ENCODE results near the gene CHCHD6. TPM values are rescaled to one million over a fixed set of nuclear protein-coding genes. Genes with fewer than 3 reads are reported as not detected.

The CHCHD6 gene
- total RNA-seq, 4 donors from 2014 or later = 6.4 to 14.2 (median 10.3) TPM; not detected in 1

DNA sequence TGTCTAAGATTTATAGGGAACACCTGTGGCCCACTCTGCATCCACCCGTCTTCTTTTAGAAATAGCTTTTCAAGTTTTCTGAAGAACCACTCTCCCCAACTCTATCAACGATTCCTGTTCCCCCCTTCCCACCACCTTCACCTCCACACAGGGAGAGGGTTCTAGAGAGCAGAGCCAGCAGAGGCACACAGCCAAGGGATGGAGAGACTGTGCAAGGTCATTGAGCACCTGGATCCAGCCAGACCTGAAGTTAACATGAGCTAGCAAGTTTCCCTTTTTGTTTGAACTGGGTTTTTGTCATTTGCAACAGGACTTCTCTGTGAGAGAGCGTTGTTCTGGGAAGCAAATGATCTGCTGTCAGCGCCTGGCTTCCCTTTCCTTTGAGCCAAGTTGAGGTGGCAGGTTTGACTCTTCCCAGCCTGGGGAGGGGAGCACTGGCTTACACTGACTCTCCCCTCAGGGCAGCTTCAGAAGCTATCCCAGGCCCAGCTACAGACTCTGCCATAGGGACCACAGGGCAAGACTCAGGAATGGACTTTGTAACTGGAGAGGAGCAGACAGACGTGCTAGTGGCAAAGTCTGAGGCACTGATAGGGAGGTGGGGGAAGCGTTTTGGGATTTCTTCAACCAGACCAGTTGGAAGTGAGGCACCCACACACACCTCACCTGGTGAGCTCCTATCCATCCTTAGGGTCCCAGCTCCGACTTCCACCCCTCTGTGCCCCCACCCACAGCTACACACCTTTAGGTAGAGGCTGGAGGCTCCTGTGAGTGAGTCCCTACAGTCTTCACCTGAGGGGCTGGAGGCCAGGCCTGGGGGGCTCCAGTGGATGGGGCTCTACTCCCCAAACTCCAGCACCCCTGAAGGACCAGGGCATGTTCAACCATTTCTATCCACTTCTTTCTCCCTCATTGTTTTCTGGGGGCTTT is 259.5 kb downstream of the CHCHD6 start:
- TF ChIP-seq, protein P1, sequence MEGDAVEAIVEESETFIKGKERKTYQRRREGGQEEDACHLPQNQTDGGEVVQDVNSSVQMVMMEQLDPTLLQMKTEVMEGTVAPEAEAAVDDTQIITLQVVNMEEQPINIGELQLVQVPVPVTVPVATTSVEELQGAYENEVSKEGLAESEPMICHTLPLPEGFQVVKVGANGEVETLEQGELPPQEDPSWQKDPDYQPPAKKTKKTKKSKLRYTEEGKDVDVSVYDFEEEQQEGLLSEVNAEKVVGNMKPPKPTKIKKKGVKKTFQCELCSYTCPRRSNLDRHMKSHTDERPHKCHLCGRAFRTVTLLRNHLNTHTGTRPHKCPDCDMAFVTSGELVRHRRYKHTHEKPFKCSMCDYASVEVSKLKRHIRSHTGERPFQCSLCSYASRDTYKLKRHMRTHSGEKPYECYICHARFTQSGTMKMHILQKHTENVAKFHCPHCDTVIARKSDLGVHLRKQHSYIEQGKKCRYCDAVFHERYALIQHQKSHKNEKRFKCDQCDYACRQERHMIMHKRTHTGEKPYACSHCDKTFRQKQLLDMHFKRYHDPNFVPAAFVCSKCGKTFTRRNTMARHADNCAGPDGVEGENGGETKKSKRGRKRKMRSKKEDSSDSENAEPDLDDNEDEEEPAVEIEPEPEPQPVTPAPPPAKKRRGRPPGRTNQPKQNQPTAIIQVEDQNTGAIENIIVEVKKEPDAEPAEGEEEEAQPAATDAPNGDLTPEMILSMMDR (IDR thresholded peaks at IDR 0.05) = no peak
- no peak for TF ChIP-seq POLR2A (IDR thresholded peaks at IDR 0.05)
- Histone ChIP-seq H3K27me3 (no peaks in the 10 kb centered on the region), H3K4me1 (no peaks in the 10 kb centered on the region), H3K9me3 (no peaks in the 10 kb centered on the region), H3K27ac (no peak overlapping the region), H3K4me3 (no peak overlapping the region), H3K36me3 (no peaks in the 10 kb centered on the region)
- intact Hi-C loops (cut with DNase I; ENCODE audit: low total_unique reads) = no loop called here
- no peak for DNase-seq

DNA sequence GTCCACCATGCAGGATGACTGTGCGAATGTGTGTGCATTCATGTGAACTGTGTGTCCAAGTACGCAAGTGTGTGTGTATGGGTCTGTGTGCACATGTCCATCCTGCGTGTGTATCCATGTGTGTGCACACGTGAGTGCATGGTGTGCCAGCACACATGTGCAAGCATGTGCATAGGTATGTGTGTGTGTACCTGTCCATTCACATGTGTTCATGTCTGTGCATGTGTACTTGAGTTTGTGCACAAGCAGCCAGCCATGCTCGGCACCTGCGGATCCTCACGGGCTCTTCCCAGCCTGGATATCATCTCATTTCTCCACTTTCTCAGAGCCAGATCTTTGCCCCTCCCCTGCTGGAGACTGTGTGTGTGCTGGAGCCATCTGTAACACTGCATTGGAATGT is 260.2 kb downstream of the CHCHD6 start:
- Histone ChIP-seq H3K9me3 (no peaks in the 10 kb centered on the region), H3K27ac (no peak overlapping the region)
- DNase-seq = no peak

DNA sequence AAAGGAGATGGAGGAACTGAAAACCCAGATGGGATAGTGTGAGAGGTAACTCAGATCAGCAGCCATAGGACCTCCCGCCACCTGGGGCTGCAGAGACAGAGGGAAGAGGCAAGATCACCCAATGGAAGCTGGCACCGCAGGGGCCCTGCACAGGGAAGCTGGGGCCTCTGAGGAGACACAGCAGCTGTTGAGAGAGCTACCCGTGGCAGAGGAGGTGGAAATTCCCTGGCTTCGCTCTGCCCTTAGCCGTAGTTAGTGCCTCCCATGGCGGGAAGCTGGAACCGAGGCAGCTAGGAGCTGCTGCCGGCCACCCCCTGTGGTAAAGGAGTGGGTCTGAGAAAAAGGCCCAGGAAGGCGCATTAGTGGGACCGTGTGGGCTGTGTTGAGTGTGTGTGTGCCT is 260.9 kb downstream of the CHCHD6 start:
- intact Hi-C loops (cut with DNase I; ENCODE audit: low total_unique reads) = no loop called here
- Histone ChIP-seq H3K4me1 (no peaks in the 10 kb centered on the region), H3K36me3 (no peaks in the 10 kb centered on the region), H3K4me3 (no peak overlapping the region), H3K27me3 (no peaks in the 10 kb centered on the region), H3K27ac (no peak overlapping the region), H3K9me3 (no peaks in the 10 kb centered on the region)
- no peak for DNase-seq
- TF ChIP-seq, protein P1 (IDR thresholded peaks at IDR 0.05) = no peak

More for the DNA sequence above, 260.2 kb downstream of the CHCHD6 start:
- no peaks in the 10 kb centered on the region for H3K27me3 ChIP-seq
- no peaks in the 10 kb centered on the region for H3K4me1 ChIP-seq
- no peak overlapping the region for H3K4me3 ChIP-seq
- intact Hi-C loops (cut with DNase I; ENCODE audit: low total_unique reads) = no loop called here
- TF ChIP-seq, protein P1 (IDR thresholded peaks at IDR 0.05) = no peak
- TF ChIP-seq POLR2A (IDR thresholded peaks at IDR 0.05) = no peak
- H3K36me3 ChIP-seq = no peaks in the 10 kb centered on the region

DNA sequence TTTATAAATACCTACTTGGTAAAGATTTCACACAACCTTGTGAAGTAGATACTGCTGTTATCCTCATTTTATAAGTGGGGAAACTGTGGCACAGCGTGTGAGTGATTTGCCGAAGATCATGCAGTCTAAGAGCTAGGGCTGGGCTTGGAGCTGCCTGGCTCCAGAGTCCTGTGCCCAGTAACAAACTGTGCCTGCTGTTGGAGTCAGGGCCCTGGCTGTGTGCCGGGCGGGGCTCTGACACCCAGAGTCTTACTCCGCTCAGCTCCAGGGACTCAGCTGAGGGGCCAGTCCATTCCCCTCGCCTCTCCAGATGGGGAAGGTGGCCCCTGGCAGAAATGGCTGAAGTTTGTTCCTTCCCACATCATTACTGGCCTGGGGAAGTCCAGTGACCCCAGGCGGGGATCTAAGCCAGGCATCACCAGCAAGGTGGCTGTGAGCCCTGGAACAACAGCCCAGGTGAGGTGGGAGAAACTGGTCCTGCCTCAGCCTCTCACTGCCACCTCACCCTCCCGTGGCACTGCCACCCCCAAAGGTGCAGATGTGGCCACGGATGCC is 261.6 kb downstream of the CHCHD6 start:
- Histone ChIP-seq H3K4me1 (no peaks in the 10 kb centered on the region), H3K9me3 (no peaks in the 10 kb centered on the region), H3K4me3 (no peak overlapping the region), H3K36me3 (no peaks in the 10 kb centered on the region), H3K27me3 (no peaks in the 10 kb centered on the region), H3K27ac (no peak overlapping the region)
- TF ChIP-seq, protein P1 (IDR thresholded peaks at IDR 0.05) = no peak
- no peak for TF ChIP-seq POLR2A (IDR thresholded peaks at IDR 0.05)
- intact Hi-C loops (cut with DNase I; ENCODE audit: low total_unique reads) = no loop called here
- no peak for DNase-seq

DNA sequence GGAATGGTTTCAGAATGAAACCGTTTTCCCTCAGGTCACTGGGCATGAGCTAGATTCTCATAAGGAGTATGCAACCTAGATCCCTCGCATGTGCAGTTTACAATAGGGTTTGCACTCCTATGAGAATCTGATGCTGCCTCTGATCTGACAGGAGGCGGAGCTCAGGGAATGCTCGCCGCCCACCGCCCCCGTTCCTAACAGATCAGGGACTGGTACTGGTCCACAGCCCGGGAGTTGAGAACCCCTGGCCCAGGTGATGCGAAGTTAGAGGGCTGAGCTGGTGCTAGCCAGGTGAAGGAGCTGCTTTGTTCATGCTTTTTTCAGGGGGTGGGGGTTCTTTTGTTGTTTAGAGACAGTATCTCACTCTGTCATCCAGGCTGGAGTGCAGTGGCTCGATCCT is 263.3 kb downstream of the CHCHD6 start:
- intact Hi-C loops (cut with DNase I; ENCODE audit: low total_unique reads) = no loop called here
- no peaks in the 10 kb centered on the region for H3K9me3 ChIP-seq
- TF ChIP-seq, protein P1 (IDR thresholded peaks at IDR 0.05) = no peak
- TF ChIP-seq POLR2A (IDR thresholded peaks at IDR 0.05) = no peak
- no peak for DNase-seq
- H3K27me3 ChIP-seq = no peaks in the 10 kb centered on the region
- H3K27ac ChIP-seq = no peak overlapping the region
- H3K4me3 ChIP-seq = no peak overlapping the region
- H3K36me3 ChIP-seq = no peaks in the 10 kb centered on the region
- H3K4me1 ChIP-seq = no peaks in the 10 kb centered on the region
